MM.1S (cell line): ENCODE data around the gene FAM193A.

Experiments used
- DNase-seq: peaks from one replicate; pipeline ENCODE4 v3.0.0-alpha.2; 2015
- H2AFZ ChIP-seq: fragments of 300-600 bp; sonication (generic); 2 replicates; pipeline ENCODE4 v1.6.0; 2016; ENCODE audit warnings: antibody characterized with exemption, low read length
- H3F3A ChIP-seq: fragments of 300-600 bp; sonication (generic); 2 replicates; pipeline ENCODE4 v1.6.1; 2016; ENCODE audit warnings: mild to moderate bottlenecking, antibody characterized with exemption, low read length, moderate library complexity, mixed read lengths; ENCODE audit not compliant: insufficient read depth
- H3K27ac ChIP-seq: fragments of 300-600 bp; sonication (generic); 2 replicates; pipeline ENCODE4 v1.5.1; 2016; ENCODE audit warnings: mild to moderate bottlenecking, low read length
- H3K27me3 ChIP-seq: fragments of 300-600 bp; sonication (generic); replicated peaks from 2 replicates; pipeline ENCODE4 v1.6.0; 2016; ENCODE audit warnings: low read length; ENCODE audit not compliant: insufficient read depth
- H3K36me3 ChIP-seq: fragments of 300-600 bp; sonication (generic); replicated peaks from 2 replicates; pipeline ENCODE4 v1.6.1; 2016; ENCODE audit warnings: mild to moderate bottlenecking, low read length, mixed read lengths; ENCODE audit not compliant: insufficient read depth
- H3K4me1 ChIP-seq: fragments of 300-600 bp; sonication (generic); 2 replicates; pipeline ENCODE4 v1.6.1; 2016; ENCODE audit warnings: low read length, mixed read lengths
- H3K4me2 ChIP-seq: fragments of 300-600 bp; sonication (generic); 2 replicates; pipeline ENCODE4 v1.6.0; 2016; ENCODE audit warnings: low read depth, low read length
- H3K4me3 ChIP-seq: fragments of 300-600 bp; sonication (generic); 2 replicates; pipeline ENCODE4 v1.5.1; 2016; ENCODE audit warnings: low read length, mixed read lengths
- H3K79me2 ChIP-seq: fragments of 300-600 bp; sonication (generic); 2 replicates; pipeline ENCODE4 v1.6.1; 2016; ENCODE audit warnings: mixed run types, low read length, mixed read lengths
- H3K9ac ChIP-seq: fragments of 300-600 bp; sonication (generic); 2 replicates; pipeline ENCODE4 v1.6.1; 2016; ENCODE audit warnings: low read length, mixed read lengths
- H3K9me2 ChIP-seq: fragments of 300-600 bp; sonication (generic); replicated peaks from 2 replicates; pipeline ENCODE4 v1.6.1; 2016; ENCODE audit warnings: mild to moderate bottlenecking, low read length, mixed read lengths; ENCODE audit not compliant: insufficient read depth
- H3K9me3 ChIP-seq: fragments of 300-600 bp; sonication (generic); replicated peaks from 2 replicates; pipeline ENCODE4 v1.6.1; 2016; ENCODE audit warnings: mild to moderate bottlenecking, low read length, mixed read lengths; ENCODE audit not compliant: insufficient read depth
- H4K20me1 ChIP-seq: fragments of 300-600 bp; sonication (generic); 2 replicates; pipeline ENCODE4 v1.6.1; 2016; ENCODE audit warnings: mild to moderate bottlenecking, low read length, moderate library complexity, mixed read lengths; ENCODE audit not compliant: insufficient read depth
- CTCF ChIP-seq: fragments of 300-600 bp; sonication (generic); IDR thresholded peaks from 2 replicates; pipeline ENCODE4 v1.5.1; 2016; ENCODE audit warnings: antibody characterized with exemption, low read length, mixed read lengths
- EZH2 ChIP-seq: fragments of 300-600 bp; sonication (generic); optimal IDR thresholded peaks from 2 replicates; pipeline ENCODE3; 2017; ENCODE audit warnings: low read depth, mild to moderate bottlenecking, antibody characterized with exemption, low read length, mixed read lengths
- EZH2phosphoT487 ChIP-seq: fragments of 300-600 bp; sonication (generic); IDR thresholded peaks from 2 replicates; pipeline ENCODE4 v1.6.1; 2018; ENCODE audit warnings: antibody characterized with exemption, low read length

The FAM193A gene

GRCh38 chr4:2686379-2687265, 150.2 kb downstream of the FAM193A start:
- Histone ChIP-seq H3K4me1 (no peaks in the 10 kb centered on the region), H2AFZ (no peak overlapping the region), H3F3A (no peaks in the 10 kb centered on the region), H4K20me1 (no peaks in the 10 kb centered on the region; the same call in 1 of the 2 replicates), H3K9me2 (no peaks in the 10 kb centered on the region), H3K79me2 (no peaks in the 10 kb centered on the region; the same call in 1 of the 2 replicates), H3K36me3 (no peaks in the 10 kb centered on the region; the same call in 1 of the 2 replicates), H3K4me3 (no peak overlapping the region), H3K9ac (no peak overlapping the region), H3K4me2 (no peak overlapping the region), H3K27ac (no peak overlapping the region), H3K9me3 (no peaks in the 10 kb centered on the region), H3K27me3 (no peaks in the 10 kb centered on the region)
- no peak for TF ChIP-seq CTCF
- TF ChIP-seq EZH2phosphoT487: no peak
- TF ChIP-seq EZH2: no peak
- no peak for DNase-seq

- no peak overlapping the region for H3K4me3 ChIP-seq
Measured at GRCh38 chr4:2688281-2688680, 151.8 kb downstream of the FAM193A start.

GRCh38 chr4:2688697-2689096, 152.2 kb downstream of the FAM193A start:
- TF ChIP-seq EZH2: no peak
- TF ChIP-seq EZH2phosphoT487: no peak
- TF ChIP-seq CTCF: no peak
- H3K27ac ChIP-seq: no peak overlapping the region
- no peaks in the 10 kb centered on the region; the same call in 1 of the 2 replicates for H3K36me3 ChIP-seq
- no peaks in the 10 kb centered on the region for H4K20me1 ChIP-seq
- H3K4me3 ChIP-seq: no peak overlapping the region
- no peak overlapping the region for H3K9ac ChIP-seq
- H2AFZ ChIP-seq: no peak overlapping the region
- no peaks in the 10 kb centered on the region for H3F3A ChIP-seq
- H3K4me1 ChIP-seq: no peaks in the 10 kb centered on the region
- no peaks in the 10 kb centered on the region for H3K9me3 ChIP-seq
- no peaks in the 10 kb centered on the region for H3K27me3 ChIP-seq
- DNase-seq: no peak
- H3K9me2 ChIP-seq: no peaks in the 10 kb centered on the region
- H3K4me2 ChIP-seq: no peak overlapping the region
- H3K79me2 ChIP-seq: no peaks in the 10 kb centered on the region; the same call in 1 of the 2 replicates

More at GRCh38 chr4:2688281-2688680, 151.8 kb downstream of the FAM193A start:
- Histone ChIP-seq H3K36me3 (no peaks in the 10 kb centered on the region; the same call in 1 of the 2 replicates), H3K9me2 (no peaks in the 10 kb centered on the region), H3F3A (no peaks in the 10 kb centered on the region), H4K20me1 (no peaks in the 10 kb centered on the region), H3K9me3 (no peaks in the 10 kb centered on the region), H3K27ac (no peak overlapping the region), H3K27me3 (no peaks in the 10 kb centered on the region), H3K4me1 (no peaks in the 10 kb centered on the region), H3K9ac (no peak overlapping the region), H3K4me2 (no peak overlapping the region), H3K79me2 (no peaks in the 10 kb centered on the region; the same call in 1 of the 2 replicates), H2AFZ (no peak overlapping the region)
- no peak for DNase-seq
- no peak for TF ChIP-seq EZH2phosphoT487
- TF ChIP-seq CTCF: no peak
- TF ChIP-seq EZH2: no peak
